Esophagus (tissue), 2 donors: Measurements from ENCODE around the gene ABHD5. TPM values are rescaled to one million over a fixed set of nuclear protein-coding genes. Genes with fewer than 3 reads are reported as not detected.

Experiments used
- H3K27ac ChIP-seq, 2 donors: one replicate each; pipeline ENCODE4 v1.5.1; 2013; ENCODE audit warnings: low read depth in 2 of 2, mild to moderate bottlenecking in 2 of 2, inconsistent platforms in 1 of 2, low read length in 1 of 2, moderate library complexity in 1 of 2
- H3K27me3 ChIP-seq, 2 donors: one replicate each; pipeline ENCODE4 v1.6.1; 2013; ENCODE audit warnings: low read length in 2 of 2, control low read depth in 1 of 2, mild to moderate bottlenecking in 1 of 2; ENCODE audit not compliant: insufficient read depth in 2 of 2, control insufficient read depth in 1 of 2
- H3K36me3 ChIP-seq, 2 donors: one replicate each; pipeline ENCODE4 v1.6.1; 2013; ENCODE audit warnings: low read length in 1 of 2; ENCODE audit not compliant: control insufficient read depth in 2 of 2, insufficient read depth in 2 of 2
- H3K4me1 ChIP-seq, 2 donors: one replicate each; pipeline ENCODE4 v1.6.1; 2013; ENCODE audit warnings: low read length in 1 of 2; ENCODE audit not compliant: control insufficient read depth in 2 of 2, insufficient read depth in 2 of 2
- H3K4me3 ChIP-seq, 2 donors: one replicate each; pipeline ENCODE4 v1.5.1; 2013; ENCODE audit warnings: low read length in 2 of 2, mild to moderate bottlenecking in 2 of 2, low read depth in 1 of 2, moderate library complexity in 1 of 2
- H3K9me3 ChIP-seq, 2 donors: one replicate each; pipeline ENCODE4 v1.6.1; 2013; ENCODE audit warnings: mild to moderate bottlenecking in 2 of 2, low read depth in 1 of 2, low read length in 1 of 2, moderate library complexity in 1 of 2; ENCODE audit not compliant: control insufficient read depth in 2 of 2, insufficient read depth in 1 of 2
- WGBS, 2 donors: extraction: QIAGEN DNeasy Blood & Tissue Kit; methylation state at CpG; one replicate each; pipeline ENCODE4 v1.1.7; 2013; 5-methylcytosine and 5-hydroxymethylcytosine counted together
- polyA plus RNA-seq, 2 donors: library from polyadenylated mRNA; stranded (reverse); fragments of 200-250 nt; gene quantifications; one replicate each; pipeline ENCODE4 v1.2.3, GENCODE V29; 2013
- donor health status: healthy with polysubstance abuse.
- donor health status: Bipolar disorder and iron deficiency.

ABHD5 gene
- polyA plus RNA-seq, 2 donors: 32.1 to 40.0 TPM

GRCh38 chr3:43704697-43705096 is 14.0 kb downstream of the ABHD5 start:
- H3K36me3 ChIP-seq: peaks cover 0 to 2% of the 10 kb centered on the region in 2 donors
- no peak overlapping the region for H3K4me3 ChIP-seq
- H3K27me3 ChIP-seq: no peaks in the 10 kb centered on the region

GRCh38 chr3:43706342-43706741 is 15.6 kb downstream of the ABHD5 start:
- Histone ChIP-seq H3K27ac (no peak overlapping the region), H3K9me3 (no peaks in the 10 kb centered on the region), H3K36me3 (peaks cover 0 to 2% of the 10 kb centered on the region in 2 donors), H3K4me3 (no peak overlapping the region), H3K27me3 (no peaks in the 10 kb centered on the region), H3K4me1 (peaks cover 3 to 4% of the 10 kb centered on the region in 2 donors)
- 88 to 92% methylated on average over 7 of the region's 7 CpGs for WGBS, 2 donors

More at GRCh38 chr3:43704697-43705096, 14.0 kb downstream of the ABHD5 start:
- H3K4me1 ChIP-seq: peaks cover 3 to 4% of the 10 kb centered on the region in 2 donors
- no peak overlapping the region for H3K27ac ChIP-seq
- H3K9me3 ChIP-seq: no peaks in the 10 kb centered on the region

- H3K4me3 ChIP-seq: no peak overlapping the region
These were observed 16.5 kb downstream of the ABHD5 start for GRCh38 chr3:43707266-43707665.

GRCh38 chr3:43707998-43708397 is 17.3 kb downstream of the ABHD5 start:
- Histone ChIP-seq H3K27me3 (no peaks in the 10 kb centered on the region), H3K4me3 (no peak overlapping the region), H3K27ac (peak overlapping the region; percentile 24 to 45), H3K4me1 (peaks cover 3 to 4% of the 10 kb centered on the region in 2 donors), H3K36me3 (peaks cover 3 to 5% of the 10 kb centered on the region in 2 donors), H3K9me3 (no peaks in the 10 kb centered on the region)

More at GRCh38 chr3:43707266-43707665, 16.5 kb downstream of the ABHD5 start:
- peaks cover 3 to 4% of the 10 kb centered on the region in 2 donors for H3K4me1 ChIP-seq
- H3K36me3 ChIP-seq: peaks cover 0 to 5% of the 10 kb centered on the region in 2 donors
- no peaks in the 10 kb centered on the region for H3K9me3 ChIP-seq
- peak overlapping the region; percentile 24 to 45 for H3K27ac ChIP-seq
- 51 to 59% methylated on average over 2 of the region's 2 CpGs for WGBS, 2 donors
- H3K27me3 ChIP-seq: no peaks in the 10 kb centered on the region

GRCh38 chr3:43709022-43709421 is 18.3 kb downstream of the ABHD5 start:
- no peak overlapping the region for H3K27ac ChIP-seq
- no peaks in the 10 kb centered on the region for H3K9me3 ChIP-seq
- H3K36me3 ChIP-seq: peaks cover 5 to 6% of the 10 kb centered on the region in 2 donors
- H3K27me3 ChIP-seq: no peaks in the 10 kb centered on the region
- WGBS, 2 donors: 29 to 60% methylated on average over 1 of the region's 1 CpG
- H3K4me1 ChIP-seq: peaks cover 3 to 4% of the 10 kb centered on the region in 2 donors
- no peak overlapping the region for H3K4me3 ChIP-seq

GRCh38 chr3:43710607-43711006 is 19.9 kb downstream of the ABHD5 start:
- Histone ChIP-seq H3K36me3 (peaks cover 5 to 6% of the 10 kb centered on the region in 2 donors), H3K4me3 (no peak overlapping the region), H3K27ac (no peak overlapping the region), H3K27me3 (no peaks in the 10 kb centered on the region), H3K9me3 (no peaks in the 10 kb centered on the region), H3K4me1 (peaks cover 3 to 4% of the 10 kb centered on the region in 2 donors)

- H3K36me3 ChIP-seq: peaks cover 3 to 5% of the 10 kb centered on the region in 2 donors
- H3K4me3 ChIP-seq: no peak overlapping the region
- H3K27me3 ChIP-seq: no peaks in the 10 kb centered on the region
- 97 to 98% methylated on average over 2 of the region's 2 CpGs for whole genome bisulfite sequencing, 2 donors
- no peaks in the 10 kb centered on the region for H3K9me3 ChIP-seq
- H3K4me1 ChIP-seq: no peaks in the 10 kb centered on the region
- no peak overlapping the region for H3K27ac ChIP-seq
These were observed 27.6 kb downstream of the ABHD5 start for GRCh38 chr3:43718296-43718695.

GRCh38 chr3:43723121-43723734 is 32.5 kb downstream of the ABHD5 start:
- H3K4me3 ChIP-seq: no peak overlapping the region
- H3K9me3 ChIP-seq: no peaks in the 10 kb centered on the region
- H3K36me3 ChIP-seq: no peaks in the 10 kb centered on the region
- no peaks in the 10 kb centered on the region for H3K27me3 ChIP-seq
- no peak overlapping the region for H3K27ac ChIP-seq
- 64 to 72% methylated on average over 3 of the region's 3 CpGs for WGBS, 2 donors
- H3K4me1 ChIP-seq: peaks cover 0 to 4% of the 10 kb centered on the region in 2 donors

GRCh38 chr3:43726521-43726920 is 35.8 kb downstream of the ABHD5 start:
- peak overlapping the region in 1 of 2 donors; percentile 58 for H3K27ac ChIP-seq
- no peaks in the 10 kb centered on the region for H3K9me3 ChIP-seq
- peaks cover 0 to 3% of the 10 kb centered on the region in 2 donors for H3K36me3 ChIP-seq
- WGBS, 2 donors: 86 to 89% methylated on average over 4 of the region's 4 CpGs
- H3K4me3 ChIP-seq: no peak overlapping the region
- H3K27me3 ChIP-seq: no peaks in the 10 kb centered on the region
- H3K4me1 ChIP-seq: peaks cover 0 to 4% of the 10 kb centered on the region in 2 donors

GRCh38 chr3:43727930-43728329 is 37.2 kb downstream of the ABHD5 start:
- Histone ChIP-seq H3K9me3 (no peaks in the 10 kb centered on the region), H3K36me3 (peaks cover 0 to 4% of the 10 kb centered on the region in 2 donors), H3K4me1 (peaks cover 0 to 4% of the 10 kb centered on the region in 2 donors), H3K4me3 (no peak overlapping the region), H3K27ac (no peak overlapping the region), H3K27me3 (no peaks in the 10 kb centered on the region)
- WGBS, 2 donors: 95 to 96% methylated on average over 3 of the region's 3 CpGs
